GM12864 (cell line): Measurements from ENCODE around the gene NELL1.

Experiments used
- DNase-seq: peaks from one replicate; pipeline ENCODE4 v3.0.0-alpha.2; 2011; ENCODE audit warnings: low read depth
- H3K4me3 ChIP-seq: 2 replicates; pipeline ENCODE4 v1.5.1; 2011; ENCODE audit warnings: mild to moderate bottlenecking, low read depth, low read length, control low read depth
- CTCF ChIP-seq: IDR thresholded peaks from 2 replicates; pipeline ENCODE4 v1.5.1; 2011; ENCODE audit warnings: low read depth, mild to moderate bottlenecking, moderate library complexity, low read length, control low read depth, inconsistent platforms; ENCODE audit errors: missing control alignments

Gene NELL1

GRCh38 chr11:20644360-20644759, 25.0 kb upstream of the NELL1 start:
- TF ChIP-seq CTCF: no peak
- H3K4me3 ChIP-seq: no peak overlapping the region
- no peak for DNase-seq

GRCh38 chr11:20647976-20648565, 21.3 kb upstream of the NELL1 start:
- DNase-seq: no peak
- H3K4me3 ChIP-seq: no peak overlapping the region
- TF ChIP-seq CTCF: peak; percentile 85

- H3K4me3 ChIP-seq: no peak overlapping the region
- no peak for DNase-seq
- TF ChIP-seq CTCF: no peak
Measured at GRCh38 chr11:20652150-20652806, 17.1 kb upstream of the NELL1 start.

- H3K4me3 ChIP-seq: no peak overlapping the region
- TF ChIP-seq CTCF: no peak
- no peak for DNase-seq
Measured at GRCh38 chr11:20654038-20654437, 15.3 kb upstream of the NELL1 start.

GRCh38 chr11:20656901-20657300, 12.5 kb upstream of the NELL1 start:
- DNase-seq: no peak
- no peak for TF ChIP-seq CTCF
- H3K4me3 ChIP-seq: no peak overlapping the region

- TF ChIP-seq CTCF: no peak
- H3K4me3 ChIP-seq: no peak overlapping the region
- DNase-seq: no peak
Measured at GRCh38 chr11:20658135-20658534, 11.3 kb upstream of the NELL1 start.

- no peak overlapping the region for H3K4me3 ChIP-seq
- TF ChIP-seq CTCF: no peak
- DNase-seq: no peak
Measured at GRCh38 chr11:20661445-20661844, 7.9 kb upstream of the NELL1 start.
